H9 (cell line): Measurements from ENCODE around the gene WNT3. TPM values are rescaled to one million over a fixed set of nuclear protein-coding genes. Genes with fewer than 3 reads are reported as not detected.

Source experiments
- DNase-seq: peaks from one replicate; pipeline ENCODE4 v3.0.0-alpha.2; 2017
- H2AFZ ChIP-seq: one replicate; pipeline ENCODE4 v1.6.1; 2013; ENCODE audit warnings: mild to moderate bottlenecking, low read length, control low read depth, moderate library complexity
- H2AK5ac ChIP-seq: 2 replicates; pipeline ENCODE4 v1.6.1; 2013; ENCODE audit warnings: low read length, control low read depth, mixed read lengths; ENCODE audit not compliant: insufficient read length
- H2BK120ac ChIP-seq: one replicate; pipeline ENCODE4 v1.6.1; 2013; ENCODE audit warnings: low read depth, mild to moderate bottlenecking, low read length, control low read depth, inconsistent platforms; ENCODE audit not compliant: poor library complexity, severe bottlenecking
- H2BK12ac ChIP-seq: 2 replicates; pipeline ENCODE4 v1.6.1; 2013; ENCODE audit warnings: low read length, control low read depth, mixed read lengths, low read depth; ENCODE audit not compliant: insufficient read length
- H2BK15ac ChIP-seq: 2 replicates; pipeline ENCODE4 v1.6.1; 2013; ENCODE audit warnings: low read depth, low read length, control low read depth
- H2BK20ac ChIP-seq: one replicate; pipeline ENCODE4 v1.6.1; 2013; ENCODE audit warnings: low read depth, mild to moderate bottlenecking, low read length, control low read depth, inconsistent platforms; ENCODE audit not compliant: poor library complexity, severe bottlenecking
- H2BK5ac ChIP-seq: 2 replicates; pipeline ENCODE4 v1.6.1; 2013; ENCODE audit warnings: low read length, control low read depth, mixed read lengths; ENCODE audit not compliant: insufficient read length
- H3K14ac ChIP-seq: 2 replicates; pipeline ENCODE4 v1.6.1; 2013; ENCODE audit warnings: low read length, control low read depth; ENCODE audit not compliant: insufficient read depth
- H3K18ac ChIP-seq: 2 replicates; pipeline ENCODE4 v1.6.1; 2013; ENCODE audit warnings: low read depth, mild to moderate bottlenecking, mixed read lengths, low read length, control low read depth; ENCODE audit not compliant: insufficient read length
- H3K23ac ChIP-seq: 2 replicates; pipeline ENCODE4 v1.6.1; 2013; ENCODE audit warnings: low read length, control low read depth, mixed read lengths, low read depth; ENCODE audit not compliant: insufficient read length
- H3K23me2 ChIP-seq: 2 replicates; pipeline ENCODE4 v1.6.1; 2013; ENCODE audit warnings: low read depth, mild to moderate bottlenecking, mixed read lengths, low read length, control low read depth; ENCODE audit not compliant: insufficient read length, poor library complexity, severe bottlenecking
- H3K27ac ChIP-seq: 2 replicates; pipeline ENCODE4 v1.5.1; 2013; ENCODE audit warnings: low read length, control low read depth, mixed read lengths, low read depth; ENCODE audit not compliant: insufficient read length
- H3K27me3 ChIP-seq: 2 replicates; pipeline ENCODE4 v1.6.1; 2013; ENCODE audit warnings: low read length, control low read depth, inconsistent platforms; ENCODE audit not compliant: insufficient read depth
- H3K4ac ChIP-seq: 2 replicates; pipeline ENCODE4 v1.6.1; 2013; ENCODE audit warnings: low read depth, mild to moderate bottlenecking, control low read depth, inconsistent platforms, low read length, moderate library complexity
- H3K4me1 ChIP-seq: 2 replicates; pipeline ENCODE4 v1.6.1; 2013; ENCODE audit warnings: low read length, control low read depth, inconsistent platforms; ENCODE audit not compliant: insufficient read depth
- H3K4me2 ChIP-seq: 2 replicates; pipeline ENCODE4 v1.6.1; 2013; ENCODE audit warnings: low read length, control low read depth, mixed read lengths; ENCODE audit not compliant: insufficient read length, insufficient read depth
- H3K56ac ChIP-seq: 2 replicates; pipeline ENCODE4 v1.6.1; 2013; ENCODE audit warnings: low read depth, mild to moderate bottlenecking, mixed read lengths, low read length, control low read depth; ENCODE audit not compliant: insufficient read length
- H3K79me1 ChIP-seq: 2 replicates; pipeline ENCODE4 v1.6.1; 2013; ENCODE audit warnings: low read depth, mild to moderate bottlenecking, moderate library complexity, low read length, control low read depth, inconsistent platforms; ENCODE audit not compliant: insufficient read depth, poor library complexity, severe bottlenecking
- H3K79me2 ChIP-seq: 2 replicates; pipeline ENCODE4 v1.6.1; 2013; ENCODE audit warnings: low read length, control low read depth, inconsistent platforms; ENCODE audit not compliant: insufficient read depth
- H3K9ac ChIP-seq: 2 replicates; pipeline ENCODE4 v1.6.1; 2013; ENCODE audit warnings: low read length, control low read depth, mixed read lengths; ENCODE audit not compliant: insufficient read length; ENCODE audit errors: extremely low read depth
- H3K9me3 ChIP-seq: one replicate; pipeline ENCODE4 v1.6.1; 2013; ENCODE audit warnings: low read depth, low read length, inconsistent platforms; ENCODE audit not compliant: control insufficient read depth
- H3T11ph ChIP-seq: one replicate; pipeline ENCODE4 v1.6.1; 2013; ENCODE audit warnings: mild to moderate bottlenecking, low read length, control low read depth, inconsistent platforms
- H4K20me1 ChIP-seq: one replicate; pipeline ENCODE4 v1.6.1; 2013; ENCODE audit not compliant: control insufficient read depth, insufficient read length, insufficient read depth
- H4K5ac ChIP-seq: 2 replicates; pipeline ENCODE4 v1.6.1; 2013; ENCODE audit warnings: low read depth, mild to moderate bottlenecking, mixed read lengths, low read length, control low read depth; ENCODE audit not compliant: insufficient read length
- H4K8ac ChIP-seq: replicated peaks from 2 replicates; pipeline ENCODE4 v1.6.1; 2013; ENCODE audit warnings: low read length, control low read depth, mixed read lengths, low read depth; ENCODE audit not compliant: insufficient read length
- H4K91ac ChIP-seq: 2 replicates; pipeline ENCODE4 v1.6.1; 2013; ENCODE audit warnings: low read depth, mild to moderate bottlenecking, moderate library complexity, mixed read lengths, low read length, control low read depth; ENCODE audit not compliant: insufficient read length
- H3K27ac Mint-ChIP-seq, 3 experiments: 2 replicates in 2 of 3; 3 replicates in 1 of 3; pipeline ENCODE4 v1.8.0; 2020 to 2021; ENCODE audit warnings: mixed read lengths in 3 of 3, mild to moderate bottlenecking in 1 of 3, moderate library complexity in 1 of 3
- H3K27me3 Mint-ChIP-seq: 2 replicates; pipeline ENCODE4 v1.8.0; 2021; ENCODE audit warnings: low read depth, mild to moderate bottlenecking, moderate library complexity, mixed read lengths
- H3K36me3 Mint-ChIP-seq, 3 experiments: 2 replicates in 2 of 3; 3 replicates in 1 of 3; pipeline ENCODE4 v1.8.0; 2020 to 2021; ENCODE audit warnings: low read depth in 3 of 3, mixed read lengths in 3 of 3; ENCODE audit not compliant: insufficient read depth in 1 of 3
- H3K4me1 Mint-ChIP-seq, 2 experiments: 2 replicates each; pipeline ENCODE4 v1.8.0; 2020; ENCODE audit warnings: mixed read lengths in 2 of 2
- H3K4me3 Mint-ChIP-seq, 2 experiments: 2 replicates in 1 of 2; 3 replicates in 1 of 2; pipeline ENCODE4 v1.8.0; 2020 to 2021; ENCODE audit warnings: mild to moderate bottlenecking in 2 of 2, mixed read lengths in 2 of 2, moderate library complexity in 1 of 2
- H3K9me3 Mint-ChIP-seq, 2 experiments: 2 replicates in 1 of 2; 3 replicates in 1 of 2; pipeline ENCODE4 v1.8.0; 2020; ENCODE audit warnings: mild to moderate bottlenecking in 2 of 2, mixed read lengths in 2 of 2, moderate library complexity in 1 of 2
- CTCF ChIP-seq: fragments of 200-600 bp; sonication (generic); conservative IDR thresholded peaks from 3 replicates; pipeline ENCODE4 v1.8.0; 2021; ENCODE audit warnings: antibody characterized with exemption, mild to moderate bottlenecking
- WGBS: extraction: QIAGEN DNeasy Blood & Tissue Kit; methylation state at CpG from one replicate; pipeline ENCODE4 v1.1.7; 2013; ENCODE audit warnings: missing lambda C conversion rate, low lambda C conversion rate, mixed read lengths; ENCODE audit not compliant: insufficient read length; ENCODE audit errors: extremely low coverage; 5-methylcytosine and 5-hydroxymethylcytosine counted together
- total RNA-seq: library from RNA; stranded (reverse); gene quantifications from 2 replicates; pipeline ENCODE4 v1.2.1, GENCODE V29; 2021

WNT3 gene
- total RNA-seq, 1 experiment from 2014 or later, result 22.4 TPM

DNA sequence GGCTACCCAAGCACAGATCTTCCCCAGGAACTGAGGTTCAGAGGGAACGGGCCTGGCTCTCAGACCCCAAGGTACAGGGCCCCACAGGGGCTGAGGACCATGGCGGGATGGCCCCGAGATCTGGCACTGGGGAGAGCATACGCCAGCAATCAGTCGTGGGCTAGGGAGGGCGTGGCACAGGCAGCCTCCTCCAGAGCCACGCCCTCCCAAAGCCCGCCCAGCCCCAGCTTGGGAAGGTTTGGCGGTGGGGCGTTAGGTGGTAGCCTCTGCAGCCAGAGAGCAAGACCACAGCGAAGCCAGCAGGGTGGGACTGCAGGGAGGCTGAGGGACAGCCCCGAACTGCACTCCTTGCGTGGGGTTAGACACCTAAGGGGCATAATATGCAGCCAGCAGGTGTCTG, 44.5 kb upstream of the WNT3 start:
- Histone ChIP-seq H3K18ac (no peak overlapping the region), H3K23me2 (no peaks in the 10 kb centered on the region), H3K4me2 (no peak overlapping the region), H3K79me2 (no peaks in the 10 kb centered on the region), H2BK5ac (no peak overlapping the region), H3K56ac (no peak overlapping the region), H3K27me3 (no peaks in the 10 kb centered on the region), H4K20me1 (no peaks in the 10 kb centered on the region), H3K4me1 (peaks cover 2% of the 10 kb centered on the region; the same call in 1 of the 2 replicates), H3K9ac (no peak overlapping the region), H4K8ac (no peak overlapping the region), H3K27ac (no peak overlapping the region), H4K91ac (no peak overlapping the region), H2BK15ac (no peak overlapping the region), H2AFZ (no peak overlapping the region), H3K9me3 (no peaks in the 10 kb centered on the region), H2BK12ac (no peak overlapping the region), H3K14ac (no peak overlapping the region), H2BK120ac (no peak overlapping the region), H2AK5ac (no peak overlapping the region), H3K79me1 (no peaks in the 10 kb centered on the region), H3T11ph (no peak overlapping the region), H3K23ac (no peak overlapping the region), H2BK20ac (no peak overlapping the region), H3K4ac (no peak overlapping the region), H4K5ac (no peak overlapping the region)
- H3K27ac Mint-ChIP-seq, result no peak overlapping the region
- H3K4me3 Mint-ChIP-seq, result no peak overlapping the region
- peaks cover 13% of the 10 kb centered on the region for H3K27me3 Mint-ChIP-seq
- no peaks in the 10 kb centered on the region for H3K36me3 Mint-ChIP-seq
- TF ChIP-seq CTCF, result no peak
- WGBS, result no CpG with 5 or more reads among the region's 13 CpGs
- no peaks in the 10 kb centered on the region for H3K9me3 Mint-ChIP-seq
- H3K4me1 Mint-ChIP-seq, result peaks cover 14 to 17% of the 10 kb centered on the region in 2 experiments
- peak; percentile 93 for DNase-seq
